Hepatocyte (in vitro differentiated cells): ENCODE data around the gene CD44.

ENCODE experiments used
- CTCF ChIP-seq: fragments of 200-600 bp; sonication (generic); IDR thresholded peaks from 2 replicates; pipeline ENCODE4 v1.5.1; 2016; ENCODE audit warnings: antibody characterized with exemption, mild to moderate bottlenecking; ENCODE audit not compliant: poor library complexity
- EZH2 ChIP-seq: fragments of 200-600 bp; sonication (generic); IDR thresholded peaks from 2 replicates; pipeline ENCODE4 v1.6.1; 2016; ENCODE audit warnings: antibody characterized with exemption, mild to moderate bottlenecking, borderline replicate concordance

GRCh38 chr11:35109041-35109440, 29.9 kb upstream of the CD44 start:
- TF ChIP-seq CTCF = no peak
- TF ChIP-seq EZH2 = no peak
